Neural cell (in vitro differentiated cells): Measurements from ENCODE around the gene SPATA6L. TPM values are rescaled to one million over a fixed set of nuclear protein-coding genes. Genes with fewer than 3 reads are reported as not detected.

Source experiments
- H2AFZ ChIP-seq: fragments of 200-600, 300-800 bp; sonication (generic), shearing (Covaris generic); 2 replicates; pipeline ENCODE4 v1.6.0; 2014; ENCODE audit warnings: low read depth, mild to moderate bottlenecking, antibody characterized with exemption, low read length, moderate library complexity
- H3F3A ChIP-seq: fragments of 200-600 bp; shearing (Covaris generic); 2 replicates; pipeline ENCODE4 v1.6.1; 2016; ENCODE audit warnings: mild to moderate bottlenecking, moderate library complexity, mixed read lengths, antibody characterized with exemption, low read length; ENCODE audit not compliant: insufficient read depth, poor library complexity, severe bottlenecking
- H3K27ac ChIP-seq: fragments of 200-600, 300-800 bp; sonication (generic), shearing (Covaris generic); 2 replicates; pipeline ENCODE4 v1.5.1; 2014; ENCODE audit warnings: mild to moderate bottlenecking, low read length, moderate library complexity
- H3K27me3 ChIP-seq: fragments of 300-800, 200-600 bp; sonication (generic), shearing (Covaris generic); 2 replicates; pipeline ENCODE4 v1.6.0; 2014; ENCODE audit warnings: mild to moderate bottlenecking, low read depth, low read length, moderate library complexity; ENCODE audit not compliant: insufficient read depth
- H3K36me3 ChIP-seq: fragments of 300-800, 200-600 bp; sonication (generic), shearing (Covaris generic); 2 replicates; pipeline ENCODE4 v1.5.1; 2014; ENCODE audit warnings: mild to moderate bottlenecking, antibody characterized with exemption, low read length, moderate library complexity; ENCODE audit not compliant: insufficient read depth
- H3K4me2 ChIP-seq: fragments of 300-800, 200-600 bp; sonication (generic), shearing (Covaris generic); 2 replicates; pipeline ENCODE4 v1.6.0; 2014; ENCODE audit warnings: mild to moderate bottlenecking, low read length
- H3K4me3 ChIP-seq: fragments of 300-800, 200-600 bp; sonication (generic), shearing (Covaris generic); 2 replicates; pipeline ENCODE4 v1.5.1; 2014; ENCODE audit warnings: mild to moderate bottlenecking, low read length, moderate library complexity
- H3K79me2 ChIP-seq: fragments of 200-600 bp; shearing (Covaris generic); replicated peaks from 2 replicates; pipeline ENCODE4 v1.6.0; 2014; ENCODE audit warnings: mild to moderate bottlenecking, low read length, moderate library complexity; ENCODE audit not compliant: insufficient read depth
- H3K9ac ChIP-seq: fragments of 300-800, 200-600 bp; sonication (generic), shearing (Covaris generic); 2 replicates; pipeline ENCODE4 v1.6.1; 2016; ENCODE audit warnings: mild to moderate bottlenecking, low read length, mixed read lengths
- H3K9me2 ChIP-seq: fragments of 200-600 bp; shearing (Covaris generic); 2 replicates; pipeline ENCODE4 v1.6.1; 2016; ENCODE audit warnings: mild to moderate bottlenecking, low read length, mixed read lengths; ENCODE audit not compliant: insufficient read depth
- H3K9me3 ChIP-seq: fragments of 200-600, 300-800 bp; sonication (generic), shearing (Covaris generic); 2 replicates; pipeline ENCODE4 v1.6.1; 2016; ENCODE audit warnings: mild to moderate bottlenecking, mixed run types, low read length, moderate library complexity, mixed read lengths
- H4K20me1 ChIP-seq: fragments of 200-600 bp; shearing (Covaris generic); 2 replicates; pipeline ENCODE4 v1.6.1; 2016; ENCODE audit warnings: mild to moderate bottlenecking, mixed run types; ENCODE audit not compliant: insufficient read depth
- CTCF ChIP-seq: fragments of 450-650 bp; IDR thresholded peaks from 2 replicates; pipeline ENCODE4 v1.5.1; 2014; ENCODE audit warnings: antibody characterized with exemption, mild to moderate bottlenecking, moderate library complexity; ENCODE audit not compliant: poor library complexity, severe bottlenecking
- EP300 ChIP-seq: fragments of 450-650 bp; conservative IDR thresholded peaks from 2 replicates; pipeline ENCODE4 v1.6.1; 2014; ENCODE audit warnings: antibody characterized with exemption, mild to moderate bottlenecking, moderate library complexity; ENCODE audit not compliant: poor library complexity, severe bottlenecking
- EZH2 ChIP-seq: fragments of 200-600, 300-800 bp; shearing (Covaris generic), sonication (generic); IDR thresholded peaks from 2 replicates; pipeline ENCODE4 v1.6.1; 2014; ENCODE audit warnings: antibody characterized with exemption, low read length, borderline replicate concordance, mild to moderate bottlenecking; ENCODE audit not compliant: insufficient read depth, poor library complexity, severe bottlenecking
- MXI1 ChIP-seq: fragments of 450-650 bp; conservative IDR thresholded peaks from 2 replicates; pipeline ENCODE4 v1.6.1; 2014; ENCODE audit warnings: antibody characterized with exemption, mild to moderate bottlenecking; ENCODE audit not compliant: poor library complexity, severe bottlenecking
- POLR2AphosphoS5 ChIP-seq: IDR thresholded peaks from 2 replicates; pipeline ENCODE4 v1.6.1; 2012
- RAD21 ChIP-seq: fragments of 450-650 bp; conservative IDR thresholded peaks from 2 replicates; pipeline ENCODE4 v1.6.1; 2014; ENCODE audit warnings: antibody characterized with exemption, mild to moderate bottlenecking, moderate library complexity
- REST ChIP-seq: IDR thresholded peaks from 2 replicates; pipeline ENCODE4 v1.6.1; 2012; ENCODE audit warnings: borderline replicate concordance
- SMC3 ChIP-seq: fragments of 450-650 bp; conservative IDR thresholded peaks from 2 replicates; pipeline ENCODE4 v1.6.1; 2014; ENCODE audit warnings: antibody characterized with exemption, mild to moderate bottlenecking, moderate library complexity; ENCODE audit not compliant: poor library complexity
- TAF1 ChIP-seq: IDR thresholded peaks from 2 replicates; pipeline ENCODE4 v1.6.1; 2012; ENCODE audit warnings: low read depth
- polyA plus RNA-seq: library from polyadenylated mRNA; depleted of rRNA; stranded (reverse); fragments of >200 nt; gene quantifications from 2 replicates; pipeline ENCODE4 v1.2.3, GENCODE V29; 2014

SPATA6L gene
- polyA plus RNA-seq, 1 donor from 2014 or later = 0.89 TPM

GRCh38 chr9:4615778-4616177, 50.5 kb downstream of the SPATA6L start:
- Histone ChIP-seq H3K9me2 (no peaks in the 10 kb centered on the region), H2AFZ (no peak overlapping the region), H3K4me3 (no peak overlapping the region), H3K9ac (no peak overlapping the region), H3K27me3 (no peaks in the 10 kb centered on the region), H3K27ac (no peak overlapping the region), H3K9me3 (no peaks in the 10 kb centered on the region), H4K20me1 (no peaks in the 10 kb centered on the region), H3K36me3 (no peaks in the 10 kb centered on the region), H3K79me2 (no peaks in the 10 kb centered on the region), H3K4me2 (no peak overlapping the region), H3F3A (no peaks in the 10 kb centered on the region)
- TF ChIP-seq EP300 = no peak
- no peak for TF ChIP-seq POLR2AphosphoS5
- no peak for TF ChIP-seq SMC3
- no peak for TF ChIP-seq CTCF
- no peak for TF ChIP-seq REST
- no peak for TF ChIP-seq EZH2
- no peak for TF ChIP-seq TAF1
- no peak for TF ChIP-seq RAD21
- no peak for TF ChIP-seq MXI1

GRCh38 chr9:4615251-4615650, 51.0 kb downstream of the SPATA6L start:
- Histone ChIP-seq H3K27me3 (no peaks in the 10 kb centered on the region), H3K4me2 (no peak overlapping the region), H3K9me3 (no peaks in the 10 kb centered on the region), H3K9ac (no peak overlapping the region), H3K27ac (no peak overlapping the region), H3K79me2 (no peaks in the 10 kb centered on the region), H3F3A (no peaks in the 10 kb centered on the region), H3K4me3 (no peak overlapping the region), H2AFZ (no peak overlapping the region), H3K36me3 (no peaks in the 10 kb centered on the region), H4K20me1 (no peaks in the 10 kb centered on the region), H3K9me2 (no peaks in the 10 kb centered on the region)
- no peak for TF ChIP-seq SMC3
- no peak for TF ChIP-seq TAF1
- TF ChIP-seq CTCF = no peak
- TF ChIP-seq POLR2AphosphoS5 = no peak
- TF ChIP-seq MXI1 = no peak
- TF ChIP-seq RAD21 = no peak
